Epithelial cell of esophagus (primary cell): ENCODE measurements around the gene MIF4GD.

ENCODE experiments used
- DNase-seq: peaks from one replicate; pipeline ENCODE4 v3.0.0; 2010; ENCODE audit warnings: low read depth
- H3K4me3 ChIP-seq: 2 replicates; pipeline ENCODE4 v1.5.1; 2011; ENCODE audit warnings: mild to moderate bottlenecking, low read length, control low read depth
- TF ChIP-seq, protein P1 (sequence below): IDR thresholded peaks from 2 replicates; pipeline ENCODE4 v1.5.1; 2011; ENCODE audit warnings: low read depth, mild to moderate bottlenecking, low read length, control low read depth, inconsistent platforms; ENCODE audit not compliant: insufficient read depth; ENCODE audit errors: missing control alignments

MIF4GD gene

DNA sequence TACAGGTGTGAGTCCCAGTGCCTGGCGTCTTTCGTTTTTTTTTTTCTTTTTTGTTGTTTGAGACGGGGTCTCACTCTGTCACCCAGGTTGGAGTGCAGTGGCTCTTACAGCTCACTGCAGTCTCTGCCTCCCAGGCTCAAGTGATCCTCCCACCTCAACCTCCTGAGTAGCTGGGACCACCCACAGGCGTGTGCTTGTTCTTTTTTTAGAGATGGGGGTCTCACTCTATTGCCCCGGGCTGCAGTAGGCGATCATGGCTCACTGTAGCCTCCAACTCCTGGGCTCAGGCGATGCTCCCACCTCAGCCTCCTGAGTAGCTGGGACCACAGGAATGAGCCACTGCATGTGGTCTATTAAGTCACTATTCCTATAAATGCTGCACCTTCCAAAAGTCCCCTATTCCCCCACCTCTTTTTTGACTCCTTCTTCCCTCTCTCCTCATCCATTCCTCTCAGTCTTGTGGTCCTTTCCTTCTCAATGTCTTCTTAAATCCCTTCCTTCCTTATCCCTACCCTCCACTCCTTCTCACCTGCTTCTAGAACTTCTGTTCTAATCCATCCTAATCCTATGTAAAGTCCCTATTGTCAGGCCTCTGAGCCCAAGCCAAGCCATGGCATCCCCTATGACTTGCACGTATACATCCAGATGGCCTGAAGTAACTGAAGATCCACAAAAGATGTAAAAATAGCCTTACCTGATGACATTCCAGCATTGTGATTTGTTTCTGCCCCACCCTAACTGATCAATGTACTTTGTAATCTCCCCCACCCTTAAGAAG, 18.8 kb downstream of the MIF4GD start:
- TF ChIP-seq, protein P1, sequence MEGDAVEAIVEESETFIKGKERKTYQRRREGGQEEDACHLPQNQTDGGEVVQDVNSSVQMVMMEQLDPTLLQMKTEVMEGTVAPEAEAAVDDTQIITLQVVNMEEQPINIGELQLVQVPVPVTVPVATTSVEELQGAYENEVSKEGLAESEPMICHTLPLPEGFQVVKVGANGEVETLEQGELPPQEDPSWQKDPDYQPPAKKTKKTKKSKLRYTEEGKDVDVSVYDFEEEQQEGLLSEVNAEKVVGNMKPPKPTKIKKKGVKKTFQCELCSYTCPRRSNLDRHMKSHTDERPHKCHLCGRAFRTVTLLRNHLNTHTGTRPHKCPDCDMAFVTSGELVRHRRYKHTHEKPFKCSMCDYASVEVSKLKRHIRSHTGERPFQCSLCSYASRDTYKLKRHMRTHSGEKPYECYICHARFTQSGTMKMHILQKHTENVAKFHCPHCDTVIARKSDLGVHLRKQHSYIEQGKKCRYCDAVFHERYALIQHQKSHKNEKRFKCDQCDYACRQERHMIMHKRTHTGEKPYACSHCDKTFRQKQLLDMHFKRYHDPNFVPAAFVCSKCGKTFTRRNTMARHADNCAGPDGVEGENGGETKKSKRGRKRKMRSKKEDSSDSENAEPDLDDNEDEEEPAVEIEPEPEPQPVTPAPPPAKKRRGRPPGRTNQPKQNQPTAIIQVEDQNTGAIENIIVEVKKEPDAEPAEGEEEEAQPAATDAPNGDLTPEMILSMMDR, result no peak
- no peak for DNase-seq
- no peak overlapping the region for H3K4me3 ChIP-seq

DNA sequence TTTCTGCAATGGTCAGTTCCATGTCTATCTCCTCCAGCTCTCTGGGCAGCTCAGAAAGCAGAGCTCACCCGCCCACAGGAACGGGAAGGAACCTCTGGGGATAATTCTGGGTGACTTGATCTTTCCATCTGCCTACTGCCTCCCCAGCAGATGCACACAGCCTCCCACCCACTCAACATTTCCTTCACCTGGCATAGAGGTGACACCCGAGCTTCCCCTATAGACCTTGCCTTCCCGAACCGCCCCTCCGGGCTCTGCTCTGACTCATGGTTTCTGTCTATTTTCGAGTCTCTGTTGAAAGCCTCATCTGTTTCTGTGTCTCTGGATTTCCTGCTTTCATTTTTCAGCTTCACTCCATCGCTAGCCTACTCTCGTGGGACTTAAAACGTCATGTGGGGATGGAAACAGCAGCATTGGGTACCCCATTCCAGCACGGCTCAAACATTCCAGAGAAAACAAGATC, 21.0 kb downstream of the MIF4GD start:
- no peak overlapping the region for H3K4me3 ChIP-seq
- TF ChIP-seq, protein P1, result no peak
- peak; percentile 70 for DNase-seq

DNA sequence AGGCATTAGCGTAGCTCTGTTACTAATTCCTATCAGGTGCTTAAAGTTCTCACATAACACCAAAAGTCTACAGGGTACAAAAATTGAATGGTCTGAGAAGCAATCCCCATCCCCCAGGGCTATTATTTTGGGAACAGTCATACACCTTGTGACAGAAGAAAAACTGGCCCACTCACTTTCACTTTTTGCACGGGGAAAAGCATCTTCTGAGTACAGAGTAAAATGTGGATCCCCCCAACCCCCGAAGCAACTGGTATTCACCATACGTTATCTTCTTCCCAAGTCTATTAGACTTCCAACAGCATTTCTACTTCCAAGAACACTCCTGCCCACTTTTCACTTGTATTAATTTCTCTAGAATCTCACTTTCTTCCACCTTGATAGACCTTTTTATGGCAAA, 21.5 kb downstream of the MIF4GD start:
- no peak overlapping the region for H3K4me3 ChIP-seq
- TF ChIP-seq, protein P1, result no peak
- no peak for DNase-seq

DNA sequence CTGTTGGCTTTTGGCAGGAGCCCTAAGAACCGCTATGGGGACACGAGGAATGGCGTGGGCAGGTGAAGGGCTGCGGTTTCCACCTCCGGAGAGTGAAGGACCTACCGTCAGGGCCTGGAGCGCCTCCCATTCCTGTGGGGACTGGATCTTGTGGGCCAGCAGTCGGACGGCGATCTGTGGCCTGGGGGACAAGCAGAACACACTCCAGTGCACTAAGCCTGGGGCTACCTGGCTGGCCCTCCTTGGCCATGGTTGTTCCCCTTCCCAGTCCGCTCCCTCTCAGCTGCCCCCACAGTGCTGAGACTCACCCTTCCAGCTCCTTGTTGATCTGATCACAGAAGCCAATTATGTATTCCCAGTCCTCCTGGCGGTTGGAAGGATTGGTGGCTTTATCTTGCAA, 24.6 kb downstream of the MIF4GD start:
- DNase-seq, result no peak
- TF ChIP-seq, protein P1, result no peak
- H3K4me3 ChIP-seq, result no peak overlapping the region

DNA sequence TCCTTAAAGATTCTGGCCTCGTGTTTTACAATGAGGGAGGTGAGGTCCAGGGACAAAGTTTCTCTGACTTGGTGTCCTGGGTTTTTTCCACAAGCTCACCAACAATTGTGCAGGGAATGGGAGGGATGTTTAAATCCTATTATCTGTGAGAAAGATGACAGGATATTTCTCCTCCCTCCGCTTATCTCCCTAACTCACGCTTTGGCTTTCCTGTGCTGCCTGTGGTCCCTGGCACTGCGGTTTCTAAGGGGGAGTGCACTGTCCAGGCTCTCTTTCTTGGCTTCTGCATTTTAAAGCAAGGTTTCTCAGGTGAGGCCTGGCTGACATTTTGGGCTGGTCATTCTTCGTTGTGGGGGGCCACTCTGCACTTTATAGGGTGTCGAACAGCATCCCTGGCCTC, 26.0 kb downstream of the MIF4GD start:
- TF ChIP-seq, protein P1, result no peak
- no peak for DNase-seq
- no peak overlapping the region for H3K4me3 ChIP-seq

DNA sequence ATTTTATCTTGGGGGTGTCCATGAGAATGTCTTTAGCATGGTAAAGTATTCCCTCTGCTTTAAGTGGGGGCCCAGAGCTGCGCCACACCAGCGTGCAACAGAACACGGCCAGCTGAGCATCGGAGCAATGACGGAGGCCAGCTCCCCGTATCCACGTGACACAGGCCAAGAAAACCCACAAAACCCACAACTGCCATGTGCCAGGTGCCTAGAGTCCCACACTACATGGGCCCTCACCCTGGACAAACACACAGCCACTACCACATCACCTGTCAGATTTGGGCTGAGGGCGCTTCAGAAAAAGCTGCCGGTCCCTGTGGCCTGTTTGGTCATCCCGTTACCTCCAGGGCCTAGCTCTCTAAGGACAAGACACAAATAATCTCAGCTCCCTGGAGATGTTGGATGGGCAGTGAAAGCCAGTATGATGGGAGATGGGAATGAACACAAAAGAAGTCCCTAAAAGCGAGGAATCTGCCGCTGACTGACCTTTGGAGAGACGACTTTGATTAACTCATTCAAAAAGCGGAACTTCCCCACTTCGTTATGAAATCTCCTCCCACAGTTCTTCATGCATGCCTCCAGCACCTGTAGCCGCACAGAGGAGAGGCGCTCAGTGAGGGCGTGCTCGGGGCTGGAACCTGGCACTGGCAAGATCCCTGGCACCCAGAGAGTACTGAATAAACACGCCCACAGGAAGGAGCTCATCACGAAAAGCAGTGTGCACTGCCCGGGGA, 26.7 kb downstream of the MIF4GD start:
- TF ChIP-seq, protein P1, result no peak
- H3K4me3 ChIP-seq, result no peak overlapping the region
- DNase-seq, result no peak
